HEK293 (cell line): ENCODE measurements around the gene THPO.

ENCODE experiments used
- BCL11B ChIP-seq: fragments of 450-650 bp; formaldehyde crosslinking; IDR thresholded peaks from 2 replicates; pipeline ENCODE4 v1.5.1; 2016; ENCODE audit warnings: low read depth, missing biosample characterization, missing genetic modification characterization
- KLF10 ChIP-seq: fragments of 450-650 bp; IDR thresholded peaks from 2 replicates; pipeline ENCODE4 v1.5.1; 2018; ENCODE audit warnings: missing biosample characterization, mild to moderate bottlenecking, missing genetic modification characterization
- KLF8 ChIP-seq: fragments of 450-650 bp; formaldehyde crosslinking; IDR thresholded peaks from 2 replicates; pipeline ENCODE4 v1.5.1; 2016; ENCODE audit warnings: missing biosample characterization, missing genetic modification characterization
- REPIN1 ChIP-seq: fragments of 450-650 bp; formaldehyde crosslinking; IDR thresholded peaks from 2 replicates; pipeline ENCODE4 v1.5.1; 2017; ENCODE audit warnings: missing biosample characterization, missing genetic modification characterization, low read depth
- SCRT2 ChIP-seq: fragments of 450-650 bp; formaldehyde crosslinking; IDR thresholded peaks from 2 replicates; pipeline ENCODE4 v1.5.1; 2016; ENCODE audit warnings: missing biosample characterization, missing genetic modification characterization
- SP2 ChIP-seq: fragments of 450-650 bp; formaldehyde crosslinking; IDR thresholded peaks from 2 replicates; pipeline ENCODE4 v1.5.1; 2016; ENCODE audit warnings: missing biosample characterization, missing genetic modification characterization
- SP3 ChIP-seq: fragments of 450-650 bp; formaldehyde crosslinking; IDR thresholded peaks from 2 replicates; pipeline ENCODE4 v1.5.1; 2016; ENCODE audit warnings: missing biosample characterization, missing genetic modification characterization
- SP7 ChIP-seq: fragments of 450-650 bp; formaldehyde crosslinking; IDR thresholded peaks from 2 replicates; pipeline ENCODE4 v1.5.1; 2016; ENCODE audit warnings: missing biosample characterization, missing genetic modification characterization
- YY2 ChIP-seq: fragments of 450-650 bp; formaldehyde crosslinking; IDR thresholded peaks from 2 replicates; pipeline ENCODE4 v1.5.1; 2016; ENCODE audit warnings: missing biosample characterization, missing genetic modification characterization
- ZBTB17 ChIP-seq: fragments of 450-650 bp; formaldehyde crosslinking; IDR thresholded peaks from 2 replicates; pipeline ENCODE4 v1.5.1; 2016; ENCODE audit warnings: missing biosample characterization, missing genetic modification characterization
- ZBTB21 ChIP-seq: fragments of 450-650 bp; formaldehyde crosslinking; IDR thresholded peaks from 2 replicates; pipeline ENCODE4 v1.5.1; 2017; ENCODE audit warnings: missing biosample characterization, missing genetic modification characterization
- ZFP69B ChIP-seq: fragments of 450-650 bp; formaldehyde crosslinking; IDR thresholded peaks from 2 replicates; pipeline ENCODE4 v1.5.1; 2016; ENCODE audit warnings: missing biosample characterization, missing genetic modification characterization
- ZNF114 ChIP-seq: fragments of 450-650 bp; formaldehyde crosslinking; IDR thresholded peaks from 2 replicates; pipeline ENCODE4 v1.5.0; 2017; ENCODE audit warnings: missing biosample characterization, missing genetic modification characterization
- ZNF132 ChIP-seq: fragments of 450-650 bp; formaldehyde crosslinking; IDR thresholded peaks from 2 replicates; pipeline ENCODE4 v1.5.1; 2017; ENCODE audit warnings: missing biosample characterization, missing genetic modification characterization, borderline replicate concordance
- ZNF140 ChIP-seq: fragments of 450-650 bp; formaldehyde crosslinking; IDR thresholded peaks from 2 replicates; pipeline ENCODE4 v1.5.1; 2016; ENCODE audit warnings: missing biosample characterization, missing genetic modification characterization
- ZNF157 ChIP-seq: fragments of 450-650 bp; formaldehyde crosslinking; IDR thresholded peaks from 2 replicates; pipeline ENCODE4 v1.5.1; 2016; ENCODE audit warnings: missing biosample characterization, missing genetic modification characterization
- ZNF2 ChIP-seq: fragments of 450-650 bp; formaldehyde crosslinking; IDR thresholded peaks from 2 replicates; pipeline ENCODE4 v1.5.1; 2016; ENCODE audit warnings: missing biosample characterization, missing genetic modification characterization
- ZNF324 ChIP-seq: fragments of 450-650 bp; formaldehyde crosslinking; IDR thresholded peaks from 2 replicates; pipeline ENCODE4 v1.5.1; 2016; ENCODE audit warnings: missing biosample characterization, missing genetic modification characterization
- ZNF335 ChIP-seq: fragments of 450-650 bp; formaldehyde crosslinking; conservative IDR thresholded peaks from 2 replicates; pipeline ENCODE4 v1.5.1; 2016; ENCODE audit warnings: missing biosample characterization, missing genetic modification characterization
- ZNF391 ChIP-seq: fragments of 450-650 bp; formaldehyde crosslinking; IDR thresholded peaks from 2 replicates; pipeline ENCODE4 v1.5.1; 2016; ENCODE audit warnings: low read depth, missing biosample characterization, missing genetic modification characterization, borderline replicate concordance
- ZNF398 ChIP-seq: fragments of 450-650 bp; formaldehyde crosslinking; IDR thresholded peaks from 2 replicates; pipeline ENCODE4 v1.5.1; 2017; ENCODE audit warnings: missing biosample characterization, missing genetic modification characterization
- ZNF423 ChIP-seq: fragments of 450-650 bp; formaldehyde crosslinking; IDR thresholded peaks from 2 replicates; pipeline ENCODE4 v1.5.1; 2016; ENCODE audit warnings: missing biosample characterization, missing genetic modification characterization
- ZNF600 ChIP-seq: fragments of 450-650 bp; formaldehyde crosslinking; IDR thresholded peaks from 2 replicates; pipeline ENCODE4 v1.5.1; 2016; ENCODE audit warnings: missing biosample characterization, missing genetic modification characterization
- ZNF610 ChIP-seq: fragments of 450-650 bp; formaldehyde crosslinking; IDR thresholded peaks from 2 replicates; pipeline ENCODE4 v1.5.1; 2016; ENCODE audit warnings: missing biosample characterization, missing genetic modification characterization, borderline replicate concordance
- ZNF629 ChIP-seq: fragments of 450-650 bp; formaldehyde crosslinking; IDR thresholded peaks from 2 replicates; pipeline ENCODE4 v1.5.1; 2017; ENCODE audit warnings: missing biosample characterization, missing genetic modification characterization
- ZNF660 ChIP-seq: fragments of 450-650 bp; IDR thresholded peaks from 2 replicates; pipeline ENCODE4 v1.5.1; 2018; ENCODE audit warnings: missing biosample characterization, mild to moderate bottlenecking, missing genetic modification characterization
- ZNF701 ChIP-seq: fragments of 450-650 bp; formaldehyde crosslinking; IDR thresholded peaks from 2 replicates; pipeline ENCODE4 v1.5.1; 2016; ENCODE audit warnings: missing biosample characterization, missing genetic modification characterization
- ZNF707 ChIP-seq: fragments of 450-650 bp; formaldehyde crosslinking; IDR thresholded peaks from 2 replicates; pipeline ENCODE4 v1.5.1; 2016; ENCODE audit warnings: missing biosample characterization, missing genetic modification characterization
- ZNF747 ChIP-seq: fragments of 450-650 bp; formaldehyde crosslinking; IDR thresholded peaks from 2 replicates; pipeline ENCODE4 v1.5.1; 2016; ENCODE audit warnings: missing biosample characterization, missing genetic modification characterization
- ZNF776 ChIP-seq: fragments of 450-650 bp; formaldehyde crosslinking; IDR thresholded peaks from 2 replicates; pipeline ENCODE4 v1.5.0; 2017; ENCODE audit warnings: missing biosample characterization, missing genetic modification characterization, borderline replicate concordance
- ZNF837 ChIP-seq: fragments of 450-650 bp; formaldehyde crosslinking; IDR thresholded peaks from 2 replicates; pipeline ENCODE4 v1.5.1; 2016; ENCODE audit warnings: missing biosample characterization, missing genetic modification characterization
- ZSCAN30 ChIP-seq: fragments of 450-650 bp; IDR thresholded peaks from 2 replicates; pipeline ENCODE4 v1.5.1; 2018; ENCODE audit warnings: missing biosample characterization, mild to moderate bottlenecking, missing genetic modification characterization, moderate library complexity
- TF ChIP-seq, protein P1 (sequence below): fragments of 450-650 bp; formaldehyde crosslinking; IDR thresholded peaks from 2 replicates; pipeline ENCODE4 v1.5.1; 2017; ENCODE audit warnings: missing biosample characterization, missing genetic modification characterization
- TF ChIP-seq, protein P2 (sequence below): fragments of 450-650 bp; formaldehyde crosslinking; IDR thresholded peaks from 2 replicates; pipeline ENCODE4 v1.5.1; 2016; ENCODE audit warnings: missing biosample characterization, missing genetic modification characterization

THPO gene

GRCh38 chr3:184335661-184336546 lies 42.1 kb downstream of the THPO start (continued):
- TF ChIP-seq, protein P1, sequence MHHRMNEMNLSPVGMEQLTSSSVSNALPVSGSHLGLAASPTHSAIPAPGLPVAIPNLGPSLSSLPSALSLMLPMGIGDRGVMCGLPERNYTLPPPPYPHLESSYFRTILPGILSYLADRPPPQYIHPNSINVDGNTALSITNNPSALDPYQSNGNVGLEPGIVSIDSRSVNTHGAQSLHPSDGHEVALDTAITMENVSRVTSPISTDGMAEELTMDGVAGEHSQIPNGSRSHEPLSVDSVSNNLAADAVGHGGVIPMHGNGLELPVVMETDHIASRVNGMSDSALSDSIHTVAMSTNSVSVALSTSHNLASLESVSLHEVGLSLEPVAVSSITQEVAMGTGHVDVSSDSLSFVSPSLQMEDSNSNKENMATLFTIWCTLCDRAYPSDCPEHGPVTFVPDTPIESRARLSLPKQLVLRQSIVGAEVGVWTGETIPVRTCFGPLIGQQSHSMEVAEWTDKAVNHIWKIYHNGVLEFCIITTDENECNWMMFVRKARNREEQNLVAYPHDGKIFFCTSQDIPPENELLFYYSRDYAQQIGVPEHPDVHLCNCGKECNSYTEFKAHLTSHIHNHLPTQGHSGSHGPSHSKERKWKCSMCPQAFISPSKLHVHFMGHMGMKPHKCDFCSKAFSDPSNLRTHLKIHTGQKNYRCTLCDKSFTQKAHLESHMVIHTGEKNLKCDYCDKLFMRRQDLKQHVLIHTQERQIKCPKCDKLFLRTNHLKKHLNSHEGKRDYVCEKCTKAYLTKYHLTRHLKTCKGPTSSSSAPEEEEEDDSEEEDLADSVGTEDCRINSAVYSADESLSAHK (tag by site-specific recombination) = 0 out of 2 replicates have a peak, but pooled peaks have one; percentile 17
- TF ChIP-seq ZNF324 (tag by site-specific recombination) (0 out of 2 replicates have a peak, but pooled peaks have one; percentile 44), ZNF2 (peak; percentile 9; the same call in 1 of the 2 replicates), ZNF157 (tag by site-specific recombination) (no peak), ZNF140 (tag by site-specific recombination) (no peak), SP3 (tag by site-specific recombination) (peak; percentile 90), ZNF132 (tag by site-specific recombination) (no peak), ZNF610 (tag by site-specific recombination) (peak; percentile 79; the same call in 1 of the 2 replicates), ZNF398 (tag by site-specific recombination) (peak; percentile 97), YY2 (tag by site-specific recombination) (0 out of 2 replicates have a peak, but pooled peaks have one; percentile 38), ZSCAN30 (0 out of 2 replicates have a peak, but pooled peaks have one; percentile 26), ZFP69B (no peak), ZNF837 (tag by site-specific recombination) (no peak), ZNF701 (tag by site-specific recombination) (no peak), ZNF629 (tag by site-specific recombination) (peak; percentile 99), ZNF114 (tag by site-specific recombination) (no peak), ZBTB21 (peak; percentile 98), SCRT2 (tag by site-specific recombination) (peak; percentile 38), SP2 (tag by site-specific recombination) (peak; percentile 86), ZNF707 (tag by site-specific recombination) (no peak), KLF10 (peak; percentile 98), ZNF391 (tag by site-specific recombination) (no peak), ZNF747 (tag by site-specific recombination) (no peak), SP7 (tag by site-specific recombination) (peak; percentile 58), ZNF423 (tag by site-specific recombination) (no peak), ZNF600 (tag by site-specific recombination) (peak; percentile 81; the same call in 1 of the 2 replicates), BCL11B (peak; percentile 79; the same call in 1 of the 2 replicates), ZBTB17 (tag by site-specific recombination) (peak; percentile 77), ZNF335 (peak; percentile 47), ZNF660 (tag by site-specific recombination) (peak; percentile 44; the same call in 1 of the 2 replicates), KLF8 (peak; percentile 90; the same call in 1 of the 2 replicates), ZNF776 (no peak), REPIN1 (tag by site-specific recombination) (no peak)
- TF ChIP-seq, protein P2, sequence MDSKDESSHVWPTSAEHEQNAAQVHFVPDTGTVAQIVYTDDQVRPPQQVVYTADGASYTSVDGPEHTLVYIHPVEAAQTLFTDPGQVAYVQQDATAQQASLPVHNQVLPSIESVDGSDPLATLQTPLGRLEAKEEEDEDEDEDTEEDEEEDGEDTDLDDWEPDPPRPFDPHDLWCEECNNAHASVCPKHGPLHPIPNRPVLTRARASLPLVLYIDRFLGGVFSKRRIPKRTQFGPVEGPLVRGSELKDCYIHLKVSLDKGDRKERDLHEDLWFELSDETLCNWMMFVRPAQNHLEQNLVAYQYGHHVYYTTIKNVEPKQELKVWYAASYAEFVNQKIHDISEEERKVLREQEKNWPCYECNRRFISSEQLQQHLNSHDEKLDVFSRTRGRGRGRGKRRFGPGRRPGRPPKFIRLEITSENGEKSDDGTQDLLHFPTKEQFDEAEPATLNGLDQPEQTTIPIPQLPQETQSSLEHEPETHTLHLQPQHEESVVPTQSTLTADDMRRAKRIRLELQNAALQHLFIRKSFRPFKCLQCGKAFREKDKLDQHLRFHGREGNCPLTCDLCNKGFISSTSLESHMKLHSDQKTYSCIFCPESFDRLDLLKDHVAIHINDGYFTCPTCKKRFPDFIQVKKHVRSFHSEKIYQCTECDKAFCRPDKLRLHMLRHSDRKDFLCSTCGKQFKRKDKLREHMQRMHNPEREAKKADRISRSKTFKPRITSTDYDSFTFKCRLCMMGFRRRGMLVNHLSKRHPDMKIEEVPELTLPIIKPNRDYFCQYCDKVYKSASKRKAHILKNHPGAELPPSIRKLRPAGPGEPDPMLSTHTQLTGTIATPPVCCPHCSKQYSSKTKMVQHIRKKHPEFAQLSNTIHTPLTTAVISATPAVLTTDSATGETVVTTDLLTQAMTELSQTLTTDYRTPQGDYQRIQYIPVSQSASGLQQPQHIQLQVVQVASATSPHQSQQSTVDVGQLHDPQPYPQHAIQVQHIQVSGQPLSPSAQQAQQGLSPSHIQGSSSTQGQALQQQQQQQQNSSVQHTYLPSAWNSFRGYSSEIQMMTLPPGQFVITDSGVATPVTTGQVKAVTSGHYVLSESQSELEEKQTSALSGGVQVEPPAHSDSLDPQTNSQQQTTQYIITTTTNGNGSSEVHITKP = peak; percentile 44; the same call in 1 of the 2 replicates
